ENCODE data around the gene DST.

Gene DST

DNA sequence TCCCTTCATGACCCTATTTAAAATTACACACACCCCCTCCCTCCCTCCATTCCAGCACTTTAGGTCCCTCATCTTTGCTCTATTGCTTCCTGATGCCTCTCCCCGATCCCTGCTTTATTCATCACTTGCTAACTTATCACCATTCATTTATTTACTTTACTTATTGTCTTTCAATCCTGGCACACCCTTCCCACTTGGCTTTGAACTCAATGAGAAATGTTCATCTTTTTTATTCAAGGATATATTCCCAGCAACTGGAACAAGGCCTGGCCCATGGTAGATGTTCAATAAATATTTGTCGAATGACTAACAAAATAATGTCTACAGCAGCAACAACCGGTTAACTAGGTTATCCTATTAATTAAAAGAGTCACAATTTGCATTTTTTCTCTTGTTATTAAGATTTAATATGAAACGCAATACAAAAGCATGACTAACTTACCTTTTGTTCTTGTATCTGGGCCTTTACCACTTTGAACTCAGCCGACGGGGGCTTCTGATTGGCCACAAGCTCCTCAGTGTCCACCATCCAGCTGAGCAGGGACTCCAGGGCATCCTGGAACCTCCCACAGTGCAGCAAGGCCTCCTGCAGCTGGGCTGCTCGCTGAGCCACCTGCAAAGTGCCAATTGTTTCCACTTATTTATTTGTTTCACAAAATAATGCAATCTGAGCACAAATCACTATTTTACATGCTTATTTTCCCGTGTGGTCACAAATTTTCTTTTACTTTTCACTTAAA lies 107.8 kb downstream of the DST start:
- DNase-seq, result no peak

DNA sequence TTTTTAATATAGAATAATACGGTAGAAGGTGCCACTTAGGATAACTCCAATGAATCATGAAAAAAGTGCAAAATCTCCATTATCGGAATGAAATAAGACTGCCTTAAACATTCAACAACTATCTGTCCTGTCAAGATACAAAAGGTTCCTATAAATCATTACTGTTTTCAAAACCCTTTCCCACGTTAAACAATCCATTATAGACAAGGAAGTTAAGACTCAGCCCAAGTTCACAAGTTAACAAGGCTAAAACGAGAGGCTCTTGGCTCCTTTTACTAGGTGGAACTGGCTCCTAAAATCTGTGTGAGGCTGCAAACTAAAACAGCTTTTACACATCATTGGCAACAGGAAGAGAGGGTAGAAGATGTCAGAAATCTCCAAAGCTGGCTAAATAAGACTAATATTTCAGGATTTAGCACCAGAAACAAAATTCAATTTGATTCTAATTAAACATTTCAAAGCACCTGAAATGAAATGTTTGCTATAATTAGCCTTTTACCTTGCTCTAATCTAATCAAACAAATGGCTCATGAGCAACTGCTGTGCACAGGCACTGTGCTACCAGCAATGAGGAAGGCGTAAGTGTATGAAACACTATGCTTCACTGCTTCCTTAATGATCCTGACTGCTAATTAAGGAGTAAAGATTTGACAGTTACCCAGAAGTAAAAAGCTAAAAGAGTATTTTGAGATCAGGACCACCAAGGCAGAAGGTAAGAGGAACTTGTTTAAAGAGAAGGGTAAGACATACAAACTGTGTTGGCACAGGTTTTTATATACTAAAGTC lies 109.7 kb downstream of the DST start:
- no peak for DNase-seq

DNA sequence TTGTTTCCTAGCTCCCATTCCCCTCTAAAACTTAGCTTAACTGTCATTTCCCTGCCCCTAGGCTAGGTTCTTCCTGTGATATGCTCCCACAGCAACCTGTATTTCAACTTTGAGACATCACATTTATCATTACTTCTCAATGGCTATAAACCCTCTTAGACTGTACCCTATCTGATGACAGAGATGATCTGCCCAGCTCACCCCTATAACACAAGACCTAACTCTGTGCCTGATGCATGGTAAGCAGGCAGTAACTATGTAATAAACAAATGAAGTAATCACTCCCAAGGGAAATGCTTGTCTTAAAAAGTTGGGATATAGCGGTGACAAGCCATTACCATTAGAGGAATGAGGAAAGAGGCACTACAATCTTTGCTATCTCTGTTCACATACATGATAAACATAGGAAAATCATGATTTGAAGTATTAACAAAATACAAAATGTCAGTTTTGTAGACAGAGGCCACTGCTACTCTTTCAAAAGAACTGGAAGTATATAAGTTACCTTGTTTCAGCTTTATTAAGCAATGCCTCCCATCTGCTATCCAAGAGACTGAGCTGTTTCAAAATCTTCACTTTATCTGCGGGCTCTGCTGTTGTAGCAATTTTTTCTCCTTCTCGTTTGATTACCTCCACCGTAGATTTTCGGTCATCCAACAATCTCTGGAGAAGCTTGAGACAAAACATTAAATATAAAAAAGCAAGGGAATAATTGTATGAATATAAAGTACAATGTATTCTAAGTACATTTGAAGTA lies 110.7 kb downstream of the DST start:
- DNase-seq, result no peak

DNA sequence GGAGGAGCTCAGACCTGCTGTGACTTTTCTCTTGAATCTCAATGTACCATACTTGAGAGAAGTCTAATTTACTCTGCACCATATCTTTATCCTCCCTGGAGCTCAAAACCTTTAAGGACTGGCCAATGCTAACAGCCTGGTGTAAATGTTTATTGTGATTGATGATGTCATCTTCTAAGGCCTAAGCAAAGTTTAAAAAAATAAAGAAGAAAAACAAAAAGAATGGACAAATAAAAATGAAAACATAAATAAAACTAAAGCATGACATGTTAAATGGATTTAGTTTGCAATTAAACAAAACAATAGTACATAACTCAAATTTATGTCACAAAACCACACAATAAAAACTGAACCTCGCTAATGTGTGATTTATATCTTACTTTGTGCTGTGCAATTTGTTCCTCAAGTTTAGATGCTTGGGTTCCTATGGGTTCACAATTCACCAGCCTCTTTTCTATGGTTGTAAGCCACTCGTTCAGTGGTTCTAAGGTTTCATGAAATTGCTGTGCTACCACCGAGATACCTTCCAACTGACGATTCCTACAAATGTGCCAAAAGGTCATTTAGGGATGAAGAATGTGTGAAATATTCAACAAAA lies 113.0 kb downstream of the DST start:
- no peak for DNase-seq

DNA sequence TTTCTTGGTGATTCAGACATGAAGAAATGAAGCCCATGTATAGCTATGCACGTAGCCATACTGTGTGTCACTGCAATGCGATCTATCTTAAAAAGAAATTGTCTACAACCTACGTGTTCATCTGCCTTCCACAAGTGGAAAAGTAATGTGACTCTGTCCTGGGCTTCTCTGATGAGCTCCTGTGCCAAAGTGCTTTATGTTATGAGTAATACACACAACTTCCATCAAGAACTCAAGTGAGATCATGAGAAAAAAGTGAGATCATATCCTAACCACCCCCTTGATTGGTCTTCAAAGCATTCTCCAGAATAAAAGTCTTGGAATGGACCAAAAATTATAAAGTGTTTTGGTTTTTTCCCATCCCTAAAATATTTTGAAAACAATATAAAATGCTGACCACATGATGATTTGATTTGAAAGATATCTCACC lies 114.3 kb downstream of the DST start:
- no peak for DNase-seq

DNA sequence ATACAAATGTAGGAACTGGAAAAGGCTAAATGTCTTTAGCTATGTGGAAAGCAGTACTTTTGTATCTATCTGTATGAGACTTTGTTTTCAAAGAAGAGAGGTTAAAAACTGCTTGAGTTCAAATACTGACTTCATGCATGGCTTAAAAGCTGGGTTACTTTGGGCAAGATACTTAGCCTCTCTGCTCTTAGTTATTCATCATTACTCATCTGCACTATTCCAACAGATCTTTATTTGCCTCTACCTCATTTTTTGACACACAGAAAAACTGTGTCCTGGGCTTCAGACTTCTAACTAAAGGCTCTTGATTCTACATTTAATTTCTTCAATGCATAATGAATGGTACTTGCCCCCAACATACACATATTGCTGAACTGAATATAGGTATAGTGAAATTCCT lies 114.8 kb downstream of the DST start:
- DNase-seq, result no peak

DNA sequence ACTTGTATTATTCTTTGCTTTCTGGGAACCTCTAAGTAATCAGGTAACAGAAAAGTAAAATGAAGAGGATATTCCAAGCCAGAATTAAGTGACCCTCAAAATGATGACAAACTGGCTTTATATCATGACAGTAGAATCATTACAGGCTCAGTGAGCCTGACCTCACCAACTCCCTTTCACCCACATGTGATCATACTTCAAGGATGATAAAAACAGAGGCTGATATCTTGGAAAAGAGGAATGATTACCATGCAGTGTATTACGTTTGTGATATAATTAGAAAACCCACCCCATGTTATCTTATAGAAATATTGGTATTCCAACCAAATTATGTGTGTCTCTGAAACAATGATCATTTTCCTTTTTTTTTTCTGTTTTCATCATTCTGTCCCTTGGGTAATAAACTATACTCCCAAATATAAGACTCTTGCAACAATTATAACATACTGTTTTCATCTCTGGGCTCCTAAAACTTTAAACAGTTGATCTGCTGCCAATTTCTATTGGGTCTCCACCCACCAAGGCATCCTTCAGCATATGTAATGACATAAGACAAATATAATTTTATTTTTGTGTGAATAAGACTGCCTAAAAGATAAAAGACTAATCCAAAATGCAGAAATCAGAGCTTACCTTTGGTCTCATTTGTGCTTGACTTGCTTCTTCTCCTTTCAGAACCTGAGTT lies 115.7 kb downstream of the DST start:
- no peak for DNase-seq

DNA sequence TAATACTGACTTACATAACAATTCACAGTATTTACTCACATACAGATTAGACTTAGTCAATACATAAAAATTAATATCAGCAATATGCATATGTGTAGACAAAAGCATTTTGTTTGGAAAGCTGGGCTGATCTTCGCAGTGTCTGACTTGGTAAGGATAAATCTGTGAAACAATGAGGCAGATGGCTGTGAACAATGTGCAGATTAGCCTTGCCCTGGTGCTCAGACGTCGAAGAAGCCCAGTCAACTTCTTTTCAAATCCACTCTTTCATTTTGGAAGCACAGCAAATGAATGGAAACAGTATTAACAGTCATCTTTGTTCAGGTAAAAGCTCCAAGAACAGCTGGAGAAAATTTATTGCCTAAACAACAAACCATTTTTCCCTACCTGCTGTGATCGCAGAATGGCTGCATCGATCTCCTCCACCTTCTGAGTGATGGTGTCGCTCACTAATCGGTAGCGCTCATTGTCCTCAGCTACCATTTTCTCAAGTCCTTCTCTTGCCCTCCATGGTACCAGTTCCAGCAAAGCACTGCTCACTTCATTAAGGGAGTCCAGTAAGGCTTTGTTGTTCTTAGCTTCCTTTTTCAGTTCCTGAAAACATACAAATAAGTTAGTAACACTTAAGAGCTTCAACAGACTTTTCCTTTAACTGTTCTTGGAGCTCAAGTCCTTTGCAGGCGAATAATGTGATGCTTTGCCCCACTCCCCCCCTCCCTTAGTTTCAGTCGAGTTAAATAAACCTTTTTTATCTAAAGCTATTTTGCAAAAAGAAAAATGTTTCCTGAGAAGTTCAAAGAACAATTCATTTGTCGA lies 116.5 kb downstream of the DST start:
- no peak for DNase-seq

DNA sequence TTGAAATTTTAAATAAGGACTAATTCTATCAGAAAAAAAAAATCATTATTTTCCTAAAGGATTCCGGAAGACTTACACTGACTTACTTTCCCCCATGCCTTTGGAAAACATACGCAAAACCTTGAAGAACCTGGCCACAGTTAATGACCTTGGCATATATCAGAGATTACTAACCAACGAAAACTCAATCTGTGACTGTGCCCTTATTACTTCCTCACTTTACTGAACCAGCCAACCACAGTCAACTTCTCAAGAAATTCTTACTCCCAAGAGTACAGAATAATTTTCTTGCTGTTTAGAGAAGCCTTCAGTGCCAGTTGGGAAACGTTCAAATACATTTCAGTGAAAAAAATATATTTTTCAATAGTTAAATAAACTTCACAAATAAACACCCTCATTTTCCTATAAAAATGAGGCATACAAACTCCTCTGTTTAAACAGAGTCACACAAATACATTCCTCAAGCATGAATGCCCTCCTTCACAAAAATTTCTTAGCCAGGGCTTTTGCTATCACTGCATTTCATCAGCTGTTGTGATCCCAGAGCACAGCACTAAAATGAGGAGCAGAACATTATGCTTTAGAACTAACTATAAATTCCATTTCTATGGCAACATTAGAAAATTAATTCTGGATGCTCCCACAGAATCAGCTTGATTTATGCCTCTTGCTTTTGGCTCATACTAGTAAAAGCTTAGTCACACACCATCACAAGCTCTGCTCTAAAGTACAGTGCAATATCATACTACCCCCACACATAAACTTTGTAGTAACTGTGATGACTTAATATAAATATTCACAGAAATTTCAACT lies 117.6 kb downstream of the DST start:
- no peak for DNase-seq

DNA sequence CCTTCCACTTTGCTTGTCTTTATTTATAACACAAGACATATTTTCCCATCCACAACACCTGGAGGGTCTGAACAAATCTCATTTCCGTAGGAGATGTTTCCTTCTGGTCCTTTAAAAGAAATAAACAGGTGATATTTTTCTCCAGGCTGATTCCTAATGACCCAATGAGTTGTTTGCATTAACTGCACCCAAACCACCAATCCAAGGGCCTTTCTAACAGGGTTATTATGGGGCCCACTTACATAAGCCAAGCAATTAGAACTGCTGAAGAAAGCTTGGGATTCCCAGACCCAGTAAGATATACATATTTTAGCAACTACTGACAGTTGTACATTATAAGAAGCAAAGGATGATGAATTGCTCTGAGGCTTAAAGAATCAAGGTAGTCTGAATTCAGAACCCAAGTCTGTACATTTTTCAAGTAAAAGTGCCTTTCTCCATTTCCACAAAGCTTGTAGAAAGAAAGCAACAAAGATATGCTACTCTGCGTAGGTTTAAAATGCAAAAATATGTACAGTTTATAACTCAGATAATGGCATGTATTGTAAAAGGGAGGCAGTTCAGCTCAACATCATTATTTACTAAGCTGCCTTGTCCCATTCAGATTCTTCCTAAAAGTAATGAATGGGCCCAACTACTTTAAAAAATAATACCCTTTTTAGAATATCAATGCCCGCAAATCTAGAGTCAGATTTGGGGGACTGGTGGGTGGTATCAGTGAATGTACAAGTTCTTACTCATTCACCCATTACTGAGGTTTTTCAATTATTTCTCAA lies 120.0 kb downstream of the DST start:
- no peak for DNase-seq

DNA sequence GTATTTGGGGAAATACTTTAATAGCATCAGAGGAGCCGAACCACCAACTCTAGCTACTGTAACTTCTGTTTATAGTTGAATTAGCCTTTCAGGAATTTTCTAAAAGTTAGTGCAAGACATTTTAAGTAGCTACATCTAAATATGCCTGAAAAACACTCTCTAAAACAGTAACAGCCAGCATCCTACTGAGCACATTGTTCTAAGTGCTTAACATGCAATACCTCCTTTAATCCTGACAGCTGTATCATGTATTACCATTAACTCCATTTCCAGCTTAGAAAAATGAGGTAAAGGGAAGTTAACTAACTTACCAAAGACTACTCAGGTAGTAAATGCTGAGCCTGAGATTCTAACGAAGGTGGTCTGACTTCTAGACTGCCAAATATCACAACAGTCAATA lies 120.7 kb downstream of the DST start:
- DNase-seq, result no peak

DNA sequence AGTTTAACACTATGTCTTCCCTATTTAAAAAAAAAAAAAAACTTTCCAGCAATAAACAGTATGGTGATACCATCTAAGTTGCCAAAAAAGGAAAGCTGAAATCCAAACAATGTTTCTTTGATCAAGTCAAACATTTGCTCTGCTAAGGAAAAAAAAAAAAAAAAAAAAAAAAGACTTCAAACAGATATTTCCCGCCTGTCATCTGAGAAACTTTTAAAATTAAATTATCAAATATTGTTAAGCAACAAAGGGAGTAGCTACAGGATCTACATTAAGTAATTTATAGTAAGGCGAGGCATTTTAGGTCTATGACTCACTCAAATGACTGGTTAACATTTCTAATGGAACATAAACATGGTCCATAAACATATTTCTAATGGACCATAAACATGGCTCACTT lies 121.2 kb downstream of the DST start:
- DNase-seq, result no peak

DNA sequence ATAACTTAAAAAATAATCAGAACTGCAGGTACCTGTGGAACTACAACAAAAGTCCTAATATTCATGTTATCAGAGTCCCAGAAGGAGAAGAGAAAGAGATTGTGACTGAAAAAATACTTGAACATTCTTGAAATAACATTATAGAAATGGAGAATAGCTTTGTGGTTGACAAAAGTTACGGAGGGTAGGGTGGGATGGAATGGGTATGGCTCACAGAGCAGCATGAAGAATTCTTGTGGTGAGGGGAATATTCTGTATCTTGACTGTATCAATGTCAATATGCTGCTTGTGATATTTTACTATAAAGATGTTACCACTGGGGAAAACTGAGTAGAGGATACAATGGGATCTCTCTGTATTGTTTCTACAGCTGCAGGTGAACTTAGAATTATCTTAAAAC lies 122.5 kb downstream of the DST start:
- no peak for DNase-seq

DNA sequence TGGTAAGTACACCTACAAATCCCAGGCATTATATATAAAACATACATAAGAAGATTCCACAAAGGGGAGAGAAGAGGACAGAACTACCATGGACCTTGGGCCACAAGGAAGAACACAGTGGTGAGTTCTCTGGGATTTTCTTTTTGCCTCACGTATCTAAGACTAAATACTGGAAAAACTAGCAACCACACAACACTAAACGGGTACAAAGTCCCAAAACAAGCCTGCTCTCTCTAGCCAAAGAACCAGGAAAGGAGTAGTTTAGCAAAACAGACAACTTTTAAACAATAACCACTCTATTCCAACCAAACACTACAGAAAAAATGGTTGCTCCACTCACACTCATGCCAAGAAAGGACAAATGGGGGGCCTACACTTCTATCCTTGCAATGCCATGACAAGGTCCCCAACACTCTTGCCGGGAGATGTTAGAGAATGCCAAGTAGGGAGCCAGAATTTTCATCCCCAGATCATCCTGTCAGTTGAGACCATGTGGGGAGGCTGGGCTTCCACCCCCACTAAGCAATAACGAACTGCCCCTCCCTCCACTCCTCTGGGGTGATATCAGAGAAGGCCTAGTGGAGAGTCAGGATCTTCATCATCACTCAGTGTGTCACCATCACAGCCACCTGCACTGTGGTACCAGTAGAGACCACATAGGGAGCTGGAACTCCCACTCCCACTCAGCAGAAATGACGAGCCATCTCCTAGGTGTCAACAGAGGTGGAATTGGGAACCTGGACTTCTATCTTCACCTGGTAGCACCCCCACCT lies 123.5 kb downstream of the DST start:
- no peak for DNase-seq

DNA sequence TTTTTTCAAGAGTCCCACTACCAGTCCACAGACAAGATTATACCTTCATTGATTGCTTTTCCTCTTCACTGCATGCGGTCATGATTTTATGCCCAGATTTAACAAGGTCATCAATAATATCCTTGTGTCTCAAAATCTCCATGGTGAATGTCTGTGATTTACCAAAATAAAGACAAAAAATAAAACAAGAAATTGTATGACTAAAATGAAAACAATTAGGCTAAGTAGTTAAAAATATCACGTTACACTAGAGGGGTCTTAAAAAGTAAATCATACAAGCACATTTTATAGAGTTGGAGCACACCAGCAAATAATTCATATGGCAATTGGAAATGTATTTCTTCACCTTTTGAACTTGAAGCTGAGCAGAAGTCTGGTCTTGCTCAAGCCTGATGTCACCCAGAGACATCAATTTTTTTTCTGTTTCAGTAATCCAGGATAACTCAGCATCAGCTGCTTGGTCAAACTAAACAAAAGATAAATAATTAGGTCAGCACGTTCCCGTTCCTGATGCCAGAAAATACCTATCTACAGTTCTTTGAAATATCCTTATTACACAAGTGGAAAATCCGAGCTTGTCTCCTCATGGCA lies 125.4 kb downstream of the DST start:
- no peak for DNase-seq

DNA sequence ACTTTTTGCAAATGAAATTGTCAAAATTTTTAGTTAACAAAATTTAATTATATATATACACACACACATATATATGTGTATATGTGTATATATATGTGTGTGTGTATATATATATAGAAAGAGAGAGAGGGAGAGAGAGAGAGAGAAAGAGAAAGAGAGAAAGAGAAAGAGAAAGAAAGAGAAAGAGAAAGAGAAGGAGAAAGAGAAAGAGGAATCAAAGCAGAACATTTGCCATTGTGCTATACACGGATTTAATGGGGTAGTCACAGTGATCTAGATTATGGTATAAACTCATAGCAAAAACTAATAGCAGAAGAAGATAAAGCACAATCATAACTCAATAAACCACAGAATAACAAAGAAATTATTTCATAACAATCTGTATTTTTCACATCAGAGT lies 126.7 kb downstream of the DST start:
- no peak for DNase-seq

DNA sequence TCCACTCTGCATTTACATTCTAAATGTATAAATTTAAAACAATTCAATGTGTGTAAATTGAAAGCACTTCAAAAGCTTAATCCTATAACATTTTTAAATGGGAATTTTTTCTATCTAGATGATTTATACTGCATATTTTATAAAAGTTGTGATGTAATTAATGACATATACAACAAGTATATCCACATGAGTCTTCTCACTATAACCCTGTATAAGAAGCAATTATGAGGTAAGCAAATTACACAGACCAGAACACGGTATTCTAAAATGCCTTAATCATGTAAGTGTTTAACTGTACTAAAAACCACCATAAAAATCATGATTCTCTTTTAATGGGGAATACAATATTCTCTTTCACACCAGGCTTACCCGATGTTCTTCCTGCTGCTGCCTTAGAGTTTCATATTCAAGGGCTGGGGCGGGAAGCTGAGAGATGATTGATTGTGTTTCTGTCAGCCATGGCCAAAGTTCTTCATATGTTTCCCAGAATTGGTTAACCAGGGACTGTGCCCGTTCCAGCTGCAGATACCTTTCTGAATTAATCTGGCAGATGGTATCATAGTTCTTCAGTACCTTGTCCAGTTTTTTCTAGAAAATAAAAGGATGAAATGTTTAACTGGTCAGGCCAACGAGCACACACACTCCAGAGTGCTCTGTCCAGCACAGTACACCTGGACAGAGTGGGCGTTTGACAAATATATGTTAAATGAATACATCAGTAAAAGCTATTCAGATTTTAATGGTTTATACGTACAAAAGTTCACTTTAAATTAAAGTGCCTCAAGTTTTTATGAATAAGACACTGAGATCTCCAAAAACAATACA lies 127.4 kb downstream of the DST start:
- no peak for DNase-seq

DNA sequence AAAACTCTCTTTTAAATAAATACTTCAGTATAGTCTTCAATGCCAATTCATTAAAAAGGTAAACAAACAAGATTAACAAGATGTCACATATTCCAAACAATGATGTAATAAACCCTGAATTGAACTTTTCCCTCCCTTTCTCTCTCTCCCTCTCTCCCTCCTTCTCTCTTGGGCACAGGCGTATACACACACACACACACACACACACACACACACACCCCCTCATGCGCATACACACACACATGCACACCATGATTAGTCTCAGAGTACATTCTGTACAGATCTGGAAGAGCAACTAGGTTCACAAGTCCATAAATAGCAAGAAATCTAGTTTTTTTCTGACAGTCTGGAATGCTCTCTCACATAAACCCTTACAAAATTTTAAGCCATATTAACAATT lies 128.3 kb downstream of the DST start:
- DNase-seq, result no peak
